HG03439 (cell line): ENCODE results near the gene SIM2.

Experiments
- ATAC-seq: cut with Tn5 transposase; IDR thresholded peaks from one replicate; pipeline ENCODE4 v1.9.1; 2021; ENCODE audit warnings: mild to moderate bottlenecking, moderate library complexity; ENCODE audit not compliant: unreplicated experiment

The SIM2 gene

GRCh38 chr21:36684957-36685714 lies 13.8 kb upstream of the SIM2 start:
- ATAC-seq, result no peak

- no peak for ATAC-seq
These were observed 12.0 kb upstream of the SIM2 start for GRCh38 chr21:36686955-36687354.

- no peak for ATAC-seq
These were observed 10.6 kb upstream of the SIM2 start for GRCh38 chr21:36688324-36688723.

- no peak for ATAC-seq
These were observed 9.6 kb upstream of the SIM2 start for GRCh38 chr21:36689324-36689723.

GRCh38 chr21:36690628-36691554 lies 8.0 kb upstream of the SIM2 start:
- no peak for ATAC-seq

GRCh38 chr21:36691555-36692041 lies 7.3 kb upstream of the SIM2 start:
- ATAC-seq, result no peak

GRCh38 chr21:36692114-36692834 lies 6.6 kb upstream of the SIM2 start:
- ATAC-seq, result no peak

GRCh38 chr21:36692835-36693488 lies 6.0 kb upstream of the SIM2 start:
- ATAC-seq, result no peak

- no peak for ATAC-seq
These were observed 5.4 kb upstream of the SIM2 start for GRCh38 chr21:36693489-36694030.

- no peak for ATAC-seq
These were observed 4.8 kb upstream of the SIM2 start for GRCh38 chr21:36694031-36694515.

- ATAC-seq, result no peak
These were observed 4.2 kb upstream of the SIM2 start for GRCh38 chr21:36694593-36695282.

- ATAC-seq, result no peak
These were observed 3.7 kb upstream of the SIM2 start for GRCh38 chr21:36695283-36695634.

- ATAC-seq, result no peak
These were observed 3.1 kb upstream of the SIM2 start for GRCh38 chr21:36695671-36696389.

GRCh38 chr21:36696390-36697059 lies 2.4 kb upstream of the SIM2 start:
- ATAC-seq, result no peak

GRCh38 chr21:36697060-36697850 lies 1.7 kb upstream of the SIM2 start:
- ATAC-seq, result no peak

GRCh38 chr21:36697851-36698384 lies 997 bp upstream of the SIM2 start:
- ATAC-seq, result no peak

GRCh38 chr21:36698385-36698980 lies 432 bp upstream of the SIM2 start:
- ATAC-seq, result no peak
